ENCODE results near the gene NRXN3. TPM values are rescaled to one million over a fixed set of nuclear protein-coding genes. Genes with fewer than 3 reads are reported as not detected.

Gene NRXN3
- total and polyA plus RNA-seq, 2 experiments from 2014 or later = 0.69 to 1.5 TPM

- Histone ChIP-seq H3K36me3 (no peaks in the 10 kb centered on the region), H3K27me3 (peaks cover 4% of the 10 kb centered on the region), H3K27ac (no peak overlapping the region), H3K4me3 (no peak overlapping the region), H3K4me1 (ENCODE audit: low read depth) (no peaks in the 10 kb centered on the region), H3K9me3 (ENCODE audit: low read depth) (no peaks in the 10 kb centered on the region)
- no peak for TF ChIP-seq CTCF (IDR thresholded peaks at IDR 0.05; ENCODE audit: low read depth, low read length)
- no peak for DNase-seq (ENCODE audit: low read depth in 1 of 2, low spot score in 1 of 2)
These were observed 653.3 kb downstream of the NRXN3 start for GRCh38 chr14:78823516-78823915.

- peaks cover 3% of the 10 kb centered on the region for H3K27me3 ChIP-seq
- H3K4me3 ChIP-seq = no peak overlapping the region
- DNase-seq (ENCODE audit: low read depth in 1 of 2, low spot score in 1 of 2) = no peak
- no peaks in the 10 kb centered on the region for H3K36me3 ChIP-seq
- TF ChIP-seq CTCF (IDR thresholded peaks at IDR 0.05; ENCODE audit: low read depth, low read length) = no peak
- no peak overlapping the region for H3K27ac ChIP-seq
- no peaks in the 10 kb centered on the region for H3K9me3 ChIP-seq (ENCODE audit: low read depth)
- H3K4me1 ChIP-seq (ENCODE audit: low read depth) = peaks cover 7% of the 10 kb centered on the region
These were observed 659.1 kb downstream of the NRXN3 start for GRCh38 chr14:78829274-78829673.

GRCh38 chr14:78834766-78835451 lies 664.7 kb downstream of the NRXN3 start:
- peak overlapping the region; percentile 79 for H3K27ac ChIP-seq
- H3K27me3 ChIP-seq = no peaks in the 10 kb centered on the region
- peaks cover 30% of the 10 kb centered on the region for H3K4me1 ChIP-seq (ENCODE audit: low read depth)
- no peaks in the 10 kb centered on the region for H3K36me3 ChIP-seq
- H3K4me3 ChIP-seq = peak overlapping the region; percentile 20
- peak in 1 of 2 donors; percentile 91 for DNase-seq (ENCODE audit: low read depth in 1 of 2, low spot score in 1 of 2)
- no peaks in the 10 kb centered on the region for H3K9me3 ChIP-seq (ENCODE audit: low read depth)
- TF ChIP-seq CTCF (IDR thresholded peaks at IDR 0.05; ENCODE audit: low read depth, low read length) = no peak

- Histone ChIP-seq H3K4me3 (no peak overlapping the region), H3K4me1 (ENCODE audit: low read depth) (peaks cover 30% of the 10 kb centered on the region), H3K27ac (peak overlapping the region; percentile 79), H3K27me3 (no peaks in the 10 kb centered on the region), H3K36me3 (no peaks in the 10 kb centered on the region), H3K9me3 (ENCODE audit: low read depth) (no peaks in the 10 kb centered on the region)
- no peak for DNase-seq (ENCODE audit: low read depth in 1 of 2, low spot score in 1 of 2)
- TF ChIP-seq CTCF (IDR thresholded peaks at IDR 0.05; ENCODE audit: low read depth, low read length) = no peak
These were observed 665.7 kb downstream of the NRXN3 start for GRCh38 chr14:78835909-78836308.

GRCh38 chr14:78836777-78837176 lies 666.6 kb downstream of the NRXN3 start:
- DNase-seq (ENCODE audit: low read depth in 1 of 2, low spot score in 1 of 2) = peak; percentile 57 to 90
- no peaks in the 10 kb centered on the region for H3K9me3 ChIP-seq (ENCODE audit: low read depth)
- TF ChIP-seq CTCF (IDR thresholded peaks at IDR 0.05; ENCODE audit: low read depth, low read length) = peak; percentile 41
- no peak overlapping the region for H3K27ac ChIP-seq
- H3K27me3 ChIP-seq = no peaks in the 10 kb centered on the region
- H3K36me3 ChIP-seq = no peaks in the 10 kb centered on the region
- H3K4me3 ChIP-seq = no peak overlapping the region
- H3K4me1 ChIP-seq (ENCODE audit: low read depth) = peaks cover 30% of the 10 kb centered on the region

Data from cardiac muscle cell (in vitro differentiated cells and primary cell).